D721Med (cell line): Measurements from ENCODE around the gene SLC34A3.
"Not testable (repeated sequence)": the region's sequence is repeated elsewhere in the genome, so short reads cannot be mapped to it uniquely, and the experiment has no call there.

Experiments
- DNase-seq: peaks from one replicate; pipeline ENCODE4 v3.0.0; 2011; ENCODE audit warnings: low spot score; ENCODE audit not compliant: insufficient read length
- FAIRE-seq: peaks from 2 replicates; lab custom pipeline; 2011; peaks lifted over from hg19 to GRCh38; lab: Jason Lieb, UNC
- CTCF ChIP-seq: IDR thresholded peaks from 2 replicates; pipeline ENCODE4 v1.5.1; 2012; ENCODE audit warnings: mild to moderate bottlenecking, control low read depth; ENCODE audit not compliant: insufficient read depth; ENCODE audit errors: missing control alignments

The SLC34A3 gene

GRCh38 chr9:137254624-137255447 lies 24.1 kb downstream of the SLC34A3 start, which contains the start of gene NELFB:
NELFB (plus strand) TSS chr9:137255327.
- DNase-seq (peak; percentile 100), FAIRE-seq (no peak)
- TF ChIP-seq CTCF, result no peak

GRCh38 chr9:137255448-137256114 lies 24.9 kb downstream of the SLC34A3 start:
- DNase-seq, result no peak
- no peak for FAIRE-seq
- TF ChIP-seq CTCF, result no peak

GRCh38 chr9:137256362-137256761 lies 25.7 kb downstream of the SLC34A3 start:
- FAIRE-seq, result no peak

GRCh38 chr9:137256856-137257255 lies 26.2 kb downstream of the SLC34A3 start:
- DNase-seq, result no peak
- FAIRE-seq, result no peak
- TF ChIP-seq CTCF, result no peak

More at GRCh38 chr9:137256362-137256761, 25.7 kb downstream of the SLC34A3 start:
- TF ChIP-seq CTCF, result no peak
- no peak for DNase-seq

GRCh38 chr9:137262173-137262908 lies 31.6 kb downstream of the SLC34A3 start:
- not testable (repeated sequence) for DNase-seq, FAIRE-seq

GRCh38 chr9:137262909-137263285 lies 32.2 kb downstream of the SLC34A3 start:
- FAIRE-seq, result no peak
- DNase-seq, result no peak
- no peak for TF ChIP-seq CTCF

- no peak for TF ChIP-seq CTCF
- DNase-seq (no peak), FAIRE-seq (no peak)
These were observed 32.8 kb downstream of the SLC34A3 start for GRCh38 chr9:137263506-137263905.
